Liver (tissue), 9 donors: Measurements from ENCODE around the gene HSPA9. TPM values are rescaled to one million over a fixed set of nuclear protein-coding genes. Genes with fewer than 3 reads are reported as not detected.

Source experiments
- DNase-seq: peaks from one replicate; pipeline ENCODE4 v3.0.0-alpha.2; 2017; ENCODE audit warnings: low spot score
- H3K27ac ChIP-seq, 2 donors: one replicate each; pipeline ENCODE4 v1.7.0; 2013; ENCODE audit warnings: inconsistent platforms in 2 of 2, low read length in 2 of 2, control low read depth in 1 of 2, low read depth in 1 of 2, mild to moderate bottlenecking in 1 of 2
- H3K27me3 ChIP-seq, 4 donors: one replicate each; pipeline versions ENCODE4 v1.6.1 to v1.7.0; 2013; ENCODE audit warnings: low read length in 3 of 4, inconsistent platforms in 1 of 4, mild to moderate bottlenecking in 1 of 4, moderate library complexity in 1 of 4; ENCODE audit not compliant: control insufficient read depth in 4 of 4, insufficient read depth in 4 of 4
- H3K36me3 ChIP-seq, 4 donors: one replicate each; pipeline versions ENCODE4 v1.6.1 to v1.7.0; 2013; ENCODE audit warnings: low read length in 3 of 4, mild to moderate bottlenecking in 3 of 4, low read depth in 1 of 4, moderate library complexity in 1 of 4; ENCODE audit not compliant: control insufficient read depth in 4 of 4, insufficient read depth in 3 of 4
- H3K4me1 ChIP-seq, 4 donors: one replicate each; pipeline versions ENCODE4 v1.6.1 to v1.7.0; 2013; ENCODE audit warnings: low read length in 3 of 4, mild to moderate bottlenecking in 3 of 4, moderate library complexity in 1 of 4; ENCODE audit not compliant: control insufficient read depth in 4 of 4, insufficient read depth in 4 of 4
- H3K4me3 ChIP-seq, 3 donors: one replicate each; pipeline versions ENCODE4 v1.6.1 to v1.7.0; 2013; ENCODE audit warnings: low read length in 3 of 3, control low read depth in 1 of 3, low read depth in 1 of 3, mild to moderate bottlenecking in 1 of 3
- H3K9ac ChIP-seq, 2 donors: one replicate each; pipeline ENCODE4 v1.7.0; 2013; ENCODE audit warnings: low read length in 2 of 2, mild to moderate bottlenecking in 2 of 2, moderate library complexity in 2 of 2, control low read depth in 1 of 2, low read depth in 1 of 2
- H3K9me3 ChIP-seq, 4 donors: one replicate each; pipeline versions ENCODE4 v1.6.1 to v1.7.0; 2013; ENCODE audit warnings: low read length in 3 of 4; ENCODE audit not compliant: control insufficient read depth in 4 of 4
- EGR1 ChIP-seq, 2 donors: IDR thresholded peaks; 2 replicates each; pipeline ENCODE4 v1.6.1; 2016 to 2018; ENCODE audit warnings: antibody characterized with exemption in 2 of 2, low read depth in 2 of 2
- FOXA1 ChIP-seq: IDR thresholded peaks from 2 replicates; pipeline ENCODE4 v1.6.1; 2016; ENCODE audit warnings: antibody characterized with exemption
- FOXA2 ChIP-seq: IDR thresholded peaks from 2 replicates; pipeline ENCODE4 v1.6.1; 2016; ENCODE audit warnings: antibody characterized with exemption
- GABPA ChIP-seq, 2 donors: IDR thresholded peaks in 1 of 2; conservative IDR thresholded peaks in 1 of 2; 2 replicates each; pipeline ENCODE4 v1.6.1; 2016; ENCODE audit warnings: antibody characterized with exemption in 2 of 2, mild to moderate bottlenecking in 1 of 2, moderate library complexity in 1 of 2
- HNF4A ChIP-seq, 2 donors: conservative IDR thresholded peaks; 2 replicates each; pipeline ENCODE4 v1.6.1; 2016; ENCODE audit warnings: antibody characterized with exemption in 2 of 2, mild to moderate bottlenecking in 2 of 2
- HNF4G ChIP-seq: IDR thresholded peaks from 2 replicates; pipeline ENCODE4 v1.6.1; 2016; ENCODE audit warnings: antibody characterized with exemption
- JUND ChIP-seq, 2 donors: IDR thresholded peaks; 2 replicates each; pipeline ENCODE4 v1.6.1; 2016; ENCODE audit warnings: antibody characterized with exemption in 2 of 2
- NR2F2 ChIP-seq: IDR thresholded peaks from 2 replicates; pipeline ENCODE4 v1.6.1; 2016; ENCODE audit warnings: antibody characterized with exemption
- RAD21 ChIP-seq, 2 donors: IDR thresholded peaks; 2 replicates each; pipeline ENCODE4 v1.6.1; 2016; ENCODE audit warnings: antibody characterized with exemption in 2 of 2, mild to moderate bottlenecking in 2 of 2
- RXRA ChIP-seq, 2 donors: IDR thresholded peaks; 2 replicates each; pipeline ENCODE4 v1.6.1; 2017 to 2018; ENCODE audit warnings: antibody characterized with exemption in 2 of 2, mild to moderate bottlenecking in 1 of 2
- SP1 ChIP-seq: IDR thresholded peaks from 2 replicates; pipeline ENCODE4 v1.6.1; 2018; ENCODE audit warnings: antibody characterized with exemption, mild to moderate bottlenecking
- TAF1 ChIP-seq: conservative IDR thresholded peaks from 2 replicates; pipeline ENCODE4 v1.6.1; 2016; ENCODE audit warnings: antibody characterized with exemption, mild to moderate bottlenecking
- WGBS: extraction: QIAGEN DNeasy Blood & Tissue Kit; methylation state at CpG from one replicate; pipeline ENCODE4 v1.1.7; 2013; 5-methylcytosine and 5-hydroxymethylcytosine counted together
- polyA plus RNA-seq, 2 donors: library from polyadenylated mRNA; stranded (reverse) in 1 of 2; unstranded in 1 of 2; fragments of 200-250 nt in 1 of 2; fragments of >200 nt in 1 of 2; fragmentation: Nextera tagmentation in 1 of 2; extraction: Ambion mirVana in 1 of 2; gene quantifications; one replicate each; pipeline versions ENCODE4 v1.2.1 to v1.2.3, GENCODE V29; 2013 to 2015
- total RNA-seq, 2 donors: library from RNA; depleted of rRNA; stranded (reverse); fragments of >200 nt; gene quantifications; one replicate each; pipeline ENCODE4 v1.2.3, GENCODE V29; 2014
- TF ChIP-seq, protein P1 (sequence below): IDR thresholded peaks from 2 replicates; pipeline ENCODE4 v1.6.1; 2016; ENCODE audit warnings: antibody characterized with exemption
- TF ChIP-seq, protein P2 (sequence below): IDR thresholded peaks from 2 replicates; pipeline ENCODE4 v1.6.1; 2016; ENCODE audit warnings: antibody characterized with exemption
- TF ChIP-seq, protein P3 (sequence below): fragments of 150-350 bp; IDR thresholded peaks from 2 replicates; pipeline ENCODE4 v1.5.1; 2017; ENCODE audit warnings: improper control_type of control experiment, low read depth, low read length; ENCODE audit not compliant: missing input control
- TF ChIP-seq, protein P4 (sequence below): IDR thresholded peaks from 2 replicates; pipeline ENCODE4 v1.6.1; 2016; ENCODE audit warnings: antibody characterized with exemption, mild to moderate bottlenecking
- TF ChIP-seq, protein P5 (sequence below): IDR thresholded peaks from 2 replicates; pipeline ENCODE4 v1.6.1; 2016; ENCODE audit warnings: antibody characterized with exemption
- donor health status: healthy.
- donor health status: healthy.
- donor health status: healthy.
- donor health status: healthy.
- donor health status: healthy.

Gene HSPA9
- total and polyA plus RNA-seq, 4 donors, result 221 to 378 (median 238) TPM

DNA sequence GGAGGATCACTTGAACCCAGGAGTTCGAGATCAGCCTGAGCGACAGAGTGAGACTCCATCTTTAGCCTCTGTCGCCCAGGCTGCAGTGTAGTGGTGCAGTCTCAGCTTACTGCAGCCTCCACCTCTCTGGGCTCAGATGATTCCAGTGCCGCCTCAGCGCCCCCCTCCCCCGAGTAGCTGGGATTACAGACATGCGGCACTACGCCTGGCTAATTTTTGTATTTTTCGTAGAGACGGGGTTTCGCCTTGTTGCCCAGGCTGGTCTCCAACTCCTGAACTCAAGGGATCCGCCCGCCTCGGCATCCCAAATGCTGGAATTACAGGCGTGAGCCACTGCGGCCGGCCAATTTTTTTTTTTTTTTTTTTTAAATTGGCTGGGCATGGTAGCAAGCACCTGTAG lies 2.3 kb upstream of the HSPA9 start:
- TF ChIP-seq EGR1 (IDR thresholded peaks at IDR 0.05; ENCODE audit: low read depth in 2 of 2) (no peak), NR2F2 (no peak), TAF1 (no peak), HNF4A (conservative IDR thresholded peaks at IDR 0.05) (no peak), HNF4G (no peak), GABPA (IDR thresholded peaks at IDR 0.05 in 1 of 2, conservative IDR thresholded peaks at IDR 0.05 in 1 of 2) (no peak), JUND (IDR thresholded peaks at IDR 0.05) (no peak), SP1 (no peak), FOXA2 (no peak), RXRA (IDR thresholded peaks at IDR 0.05) (no peak), RAD21 (IDR thresholded peaks at IDR 0.05) (no peak)
- TF ChIP-seq, protein P1, sequence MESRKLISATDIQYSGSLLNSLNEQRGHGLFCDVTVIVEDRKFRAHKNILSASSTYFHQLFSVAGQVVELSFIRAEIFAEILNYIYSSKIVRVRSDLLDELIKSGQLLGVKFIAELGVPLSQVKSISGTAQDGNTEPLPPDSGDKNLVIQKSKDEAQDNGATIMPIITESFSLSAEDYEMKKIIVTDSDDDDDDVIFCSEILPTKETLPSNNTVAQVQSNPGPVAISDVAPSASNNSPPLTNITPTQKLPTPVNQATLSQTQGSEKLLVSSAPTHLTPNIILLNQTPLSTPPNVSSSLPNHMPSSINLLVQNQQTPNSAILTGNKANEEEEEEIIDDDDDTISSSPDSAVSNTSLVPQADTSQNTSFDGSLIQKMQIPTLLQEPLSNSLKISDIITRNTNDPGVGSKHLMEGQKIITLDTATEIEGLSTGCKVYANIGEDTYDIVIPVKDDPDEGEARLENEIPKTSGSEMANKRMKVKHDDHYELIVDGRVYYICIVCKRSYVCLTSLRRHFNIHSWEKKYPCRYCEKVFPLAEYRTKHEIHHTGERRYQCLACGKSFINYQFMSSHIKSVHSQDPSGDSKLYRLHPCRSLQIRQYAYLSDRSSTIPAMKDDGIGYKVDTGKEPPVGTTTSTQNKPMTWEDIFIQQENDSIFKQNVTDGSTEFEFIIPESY, result no peak
- TF ChIP-seq, protein P2, sequence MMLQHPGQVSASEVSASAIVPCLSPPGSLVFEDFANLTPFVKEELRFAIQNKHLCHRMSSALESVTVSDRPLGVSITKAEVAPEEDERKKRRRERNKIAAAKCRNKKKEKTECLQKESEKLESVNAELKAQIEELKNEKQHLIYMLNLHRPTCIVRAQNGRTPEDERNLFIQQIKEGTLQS, result no peak
- TF ChIP-seq, protein P3, sequence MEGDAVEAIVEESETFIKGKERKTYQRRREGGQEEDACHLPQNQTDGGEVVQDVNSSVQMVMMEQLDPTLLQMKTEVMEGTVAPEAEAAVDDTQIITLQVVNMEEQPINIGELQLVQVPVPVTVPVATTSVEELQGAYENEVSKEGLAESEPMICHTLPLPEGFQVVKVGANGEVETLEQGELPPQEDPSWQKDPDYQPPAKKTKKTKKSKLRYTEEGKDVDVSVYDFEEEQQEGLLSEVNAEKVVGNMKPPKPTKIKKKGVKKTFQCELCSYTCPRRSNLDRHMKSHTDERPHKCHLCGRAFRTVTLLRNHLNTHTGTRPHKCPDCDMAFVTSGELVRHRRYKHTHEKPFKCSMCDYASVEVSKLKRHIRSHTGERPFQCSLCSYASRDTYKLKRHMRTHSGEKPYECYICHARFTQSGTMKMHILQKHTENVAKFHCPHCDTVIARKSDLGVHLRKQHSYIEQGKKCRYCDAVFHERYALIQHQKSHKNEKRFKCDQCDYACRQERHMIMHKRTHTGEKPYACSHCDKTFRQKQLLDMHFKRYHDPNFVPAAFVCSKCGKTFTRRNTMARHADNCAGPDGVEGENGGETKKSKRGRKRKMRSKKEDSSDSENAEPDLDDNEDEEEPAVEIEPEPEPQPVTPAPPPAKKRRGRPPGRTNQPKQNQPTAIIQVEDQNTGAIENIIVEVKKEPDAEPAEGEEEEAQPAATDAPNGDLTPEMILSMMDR, result no peak
- TF ChIP-seq, protein P4, sequence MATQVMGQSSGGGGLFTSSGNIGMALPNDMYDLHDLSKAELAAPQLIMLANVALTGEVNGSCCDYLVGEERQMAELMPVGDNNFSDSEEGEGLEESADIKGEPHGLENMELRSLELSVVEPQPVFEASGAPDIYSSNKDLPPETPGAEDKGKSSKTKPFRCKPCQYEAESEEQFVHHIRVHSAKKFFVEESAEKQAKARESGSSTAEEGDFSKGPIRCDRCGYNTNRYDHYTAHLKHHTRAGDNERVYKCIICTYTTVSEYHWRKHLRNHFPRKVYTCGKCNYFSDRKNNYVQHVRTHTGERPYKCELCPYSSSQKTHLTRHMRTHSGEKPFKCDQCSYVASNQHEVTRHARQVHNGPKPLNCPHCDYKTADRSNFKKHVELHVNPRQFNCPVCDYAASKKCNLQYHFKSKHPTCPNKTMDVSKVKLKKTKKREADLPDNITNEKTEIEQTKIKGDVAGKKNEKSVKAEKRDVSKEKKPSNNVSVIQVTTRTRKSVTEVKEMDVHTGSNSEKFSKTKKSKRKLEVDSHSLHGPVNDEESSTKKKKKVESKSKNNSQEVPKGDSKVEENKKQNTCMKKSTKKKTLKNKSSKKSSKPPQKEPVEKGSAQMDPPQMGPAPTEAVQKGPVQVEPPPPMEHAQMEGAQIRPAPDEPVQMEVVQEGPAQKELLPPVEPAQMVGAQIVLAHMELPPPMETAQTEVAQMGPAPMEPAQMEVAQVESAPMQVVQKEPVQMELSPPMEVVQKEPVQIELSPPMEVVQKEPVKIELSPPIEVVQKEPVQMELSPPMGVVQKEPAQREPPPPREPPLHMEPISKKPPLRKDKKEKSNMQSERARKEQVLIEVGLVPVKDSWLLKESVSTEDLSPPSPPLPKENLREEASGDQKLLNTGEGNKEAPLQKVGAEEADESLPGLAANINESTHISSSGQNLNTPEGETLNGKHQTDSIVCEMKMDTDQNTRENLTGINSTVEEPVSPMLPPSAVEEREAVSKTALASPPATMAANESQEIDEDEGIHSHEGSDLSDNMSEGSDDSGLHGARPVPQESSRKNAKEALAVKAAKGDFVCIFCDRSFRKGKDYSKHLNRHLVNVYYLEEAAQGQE, result no peak
- TF ChIP-seq, protein P5, sequence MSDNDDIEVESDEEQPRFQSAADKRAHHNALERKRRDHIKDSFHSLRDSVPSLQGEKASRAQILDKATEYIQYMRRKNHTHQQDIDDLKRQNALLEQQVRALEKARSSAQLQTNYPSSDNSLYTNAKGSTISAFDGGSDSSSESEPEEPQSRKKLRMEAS, result no peak
- no peaks in the 10 kb centered on the region for H3K9me3 ChIP-seq
- H3K4me1 ChIP-seq, result peaks cover 3 to 12% (median 5%) of the 10 kb centered on the region in 4 donors
- WGBS, result 97% methylated on average over 17 of the region's 17 CpGs
- peaks cover 4 to 7% (median 6%) of the 10 kb centered on the region in 4 donors for H3K36me3 ChIP-seq
- no peaks in the 10 kb centered on the region for H3K27me3 ChIP-seq
- H3K9ac ChIP-seq, result no peak overlapping the region
- no peak overlapping the region for H3K27ac ChIP-seq
- DNase-seq, result no peak
- no peak overlapping the region for H3K4me3 ChIP-seq

DNA sequence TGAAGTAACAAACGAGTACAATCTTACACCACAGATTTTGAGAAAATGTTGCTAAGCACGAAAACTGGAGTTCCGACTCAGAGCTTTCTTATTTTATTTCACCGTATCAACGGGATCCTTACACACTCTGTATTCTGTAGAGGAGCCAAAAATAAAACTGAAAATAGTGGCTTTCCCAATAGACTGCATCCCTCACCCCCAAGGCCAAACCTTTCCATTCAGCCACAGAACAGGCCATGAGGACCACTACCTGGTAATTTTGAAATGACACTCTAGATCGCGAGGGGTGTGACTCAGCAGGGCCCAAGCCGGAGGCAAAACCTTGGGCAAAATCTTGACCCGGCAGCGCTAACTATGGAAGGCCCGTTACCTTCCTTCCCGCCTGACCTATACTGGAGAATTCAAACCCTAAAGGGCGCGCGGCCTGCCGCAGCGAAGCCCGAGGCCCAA lies 432 bp downstream of the HSPA9 start:
- Histone ChIP-seq H3K9me3 (no peaks in the 10 kb centered on the region), H3K27ac (peak overlapping the region; percentile 97 to 100), H3K4me1 (peaks cover 5 to 34% (median 14%) of the 10 kb centered on the region in 4 donors), H3K36me3 (peaks cover 5 to 30% (median 23%) of the 10 kb centered on the region in 4 donors), H3K27me3 (no peaks in the 10 kb centered on the region), H3K9ac (peak overlapping the region; percentile 94 to 99), H3K4me3 (peak overlapping the region; percentile 82 to 91 (median 89))
- under 1% methylated on average over 18 of the region's 18 CpGs for WGBS
- DNase-seq, result no peak
- TF ChIP-seq FOXA1, result no peak
- TF ChIP-seq RAD21 (IDR thresholded peaks at IDR 0.05), result no peak
- TF ChIP-seq, protein P3, result no peak
- no peak for TF ChIP-seq HNF4G
- TF ChIP-seq EGR1 (IDR thresholded peaks at IDR 0.05; ENCODE audit: low read depth in 2 of 2), result no peak
- TF ChIP-seq, protein P4, result no peak
- no peak for TF ChIP-seq RXRA (IDR thresholded peaks at IDR 0.05)
- TF ChIP-seq SP1, result no peak
